IPS-20b (cell line): ENCODE results near the gene JADE2.

Experiments
- H3K27ac ChIP-seq: one replicate; pipeline ENCODE4 v1.5.1; 2013; ENCODE audit warnings: low read length
- H3K27me3 ChIP-seq: 2 replicates; pipeline ENCODE4 v1.6.1; 2013; ENCODE audit warnings: mild to moderate bottlenecking, low read length, inconsistent platforms; ENCODE audit not compliant: insufficient read depth
- H3K36me3 ChIP-seq: 2 replicates; pipeline ENCODE4 v1.6.1; 2013; ENCODE audit warnings: low read depth, mild to moderate bottlenecking, inconsistent platforms, low read length, moderate library complexity; ENCODE audit not compliant: insufficient read depth
- H3K4me1 ChIP-seq: 2 replicates; pipeline ENCODE4 v1.6.1; 2013; ENCODE audit warnings: mild to moderate bottlenecking, control low read depth, inconsistent platforms, low read length, moderate library complexity; ENCODE audit not compliant: insufficient read depth
- H3K4me3 ChIP-seq: 2 replicates; pipeline ENCODE4 v1.5.1; 2013; ENCODE audit warnings: mild to moderate bottlenecking, low read length, inconsistent platforms
- H3K9ac ChIP-seq: 2 replicates; pipeline ENCODE4 v1.6.1; 2013; ENCODE audit warnings: low read depth, mild to moderate bottlenecking, inconsistent platforms, low read length, moderate library complexity
- H3K9me3 ChIP-seq: 2 replicates; pipeline ENCODE4 v1.6.1; 2013; ENCODE audit warnings: mild to moderate bottlenecking, low read depth, low read length, inconsistent platforms; ENCODE audit not compliant: insufficient read depth

Gene JADE2

GRCh38 chr5:134568761-134569695 lies 43.6 kb downstream of the JADE2 start:
- Histone ChIP-seq H3K9me3 (no peaks in the 10 kb centered on the region), H3K36me3 (peaks cover 81% of the 10 kb centered on the region), H3K9ac (no peak overlapping the region), H3K27me3 (no peaks in the 10 kb centered on the region), H3K4me1 (no peaks in the 10 kb centered on the region), H3K27ac (no peak overlapping the region), H3K4me3 (no peak overlapping the region)

DNA sequence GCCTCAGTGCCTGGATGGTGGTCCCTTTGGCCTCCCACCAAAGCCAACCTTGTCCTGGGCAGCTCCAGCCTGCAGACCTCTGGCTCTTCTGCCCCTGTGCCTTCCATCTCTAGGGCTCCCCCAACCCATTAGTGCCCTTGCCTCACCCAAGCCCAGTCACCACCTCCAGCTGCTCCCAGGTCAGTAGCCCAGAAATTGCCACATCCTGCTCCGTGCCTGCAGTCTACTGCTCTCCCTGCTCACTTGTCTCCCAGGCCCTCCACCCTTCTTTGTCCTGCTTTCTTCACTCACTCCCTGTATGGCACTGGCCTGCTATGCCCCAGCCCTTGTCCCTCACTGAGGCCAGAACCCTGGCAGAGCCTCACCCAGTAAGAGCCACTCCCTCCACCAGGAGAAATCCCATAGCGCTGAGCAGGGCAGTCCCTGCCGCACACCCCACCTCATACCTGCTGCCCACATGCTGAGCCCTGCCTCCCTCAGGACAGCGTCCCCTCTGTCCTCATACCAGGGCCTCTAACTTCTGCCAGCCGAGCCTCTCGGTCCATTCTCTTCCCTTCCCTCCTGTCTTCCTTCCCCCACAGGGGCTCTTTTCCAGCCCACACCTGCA lies 44.4 kb downstream of the JADE2 start:
- Histone ChIP-seq H3K9ac (no peak overlapping the region; the same call in 1 of the 2 replicates), H3K36me3 (peaks cover 81% of the 10 kb centered on the region), H3K27ac (no peak overlapping the region), H3K9me3 (no peaks in the 10 kb centered on the region), H3K27me3 (no peaks in the 10 kb centered on the region), H3K4me3 (no peak overlapping the region), H3K4me1 (no peaks in the 10 kb centered on the region)

- H3K9ac ChIP-seq, result no peak overlapping the region; the same call in 1 of the 2 replicates
- H3K4me1 ChIP-seq, result no peaks in the 10 kb centered on the region
- H3K9me3 ChIP-seq, result no peaks in the 10 kb centered on the region
- H3K36me3 ChIP-seq, result peaks cover 81% of the 10 kb centered on the region
- H3K4me3 ChIP-seq, result no peak overlapping the region
- no peak overlapping the region for H3K27ac ChIP-seq
- H3K27me3 ChIP-seq, result no peaks in the 10 kb centered on the region
These were observed 44.9 kb downstream of the JADE2 start for GRCh38 chr5:134570365-134570758.

GRCh38 chr5:134570886-134571285 lies 45.4 kb downstream of the JADE2 start:
- H3K9ac ChIP-seq, result no peak overlapping the region
- no peaks in the 10 kb centered on the region for H3K9me3 ChIP-seq
- no peak overlapping the region for H3K27ac ChIP-seq
- no peak overlapping the region for H3K4me3 ChIP-seq
- no peaks in the 10 kb centered on the region for H3K27me3 ChIP-seq
- H3K4me1 ChIP-seq, result no peaks in the 10 kb centered on the region
- peaks cover 81% of the 10 kb centered on the region for H3K36me3 ChIP-seq

- no peaks in the 10 kb centered on the region for H3K9me3 ChIP-seq
- no peak overlapping the region for H3K27ac ChIP-seq
- no peak overlapping the region for H3K9ac ChIP-seq
- no peak overlapping the region for H3K4me3 ChIP-seq
- no peaks in the 10 kb centered on the region for H3K4me1 ChIP-seq
- H3K36me3 ChIP-seq, result peaks cover 81% of the 10 kb centered on the region
- no peaks in the 10 kb centered on the region for H3K27me3 ChIP-seq
These were observed 46.4 kb downstream of the JADE2 start for GRCh38 chr5:134571693-134572405.

GRCh38 chr5:134572811-134573210 lies 47.3 kb downstream of the JADE2 start:
- no peaks in the 10 kb centered on the region for H3K9me3 ChIP-seq
- peaks cover 76% of the 10 kb centered on the region for H3K36me3 ChIP-seq
- H3K27me3 ChIP-seq, result no peaks in the 10 kb centered on the region
- no peaks in the 10 kb centered on the region for H3K4me1 ChIP-seq
- no peak overlapping the region for H3K4me3 ChIP-seq
- H3K27ac ChIP-seq, result no peak overlapping the region
- H3K9ac ChIP-seq, result no peak overlapping the region

DNA sequence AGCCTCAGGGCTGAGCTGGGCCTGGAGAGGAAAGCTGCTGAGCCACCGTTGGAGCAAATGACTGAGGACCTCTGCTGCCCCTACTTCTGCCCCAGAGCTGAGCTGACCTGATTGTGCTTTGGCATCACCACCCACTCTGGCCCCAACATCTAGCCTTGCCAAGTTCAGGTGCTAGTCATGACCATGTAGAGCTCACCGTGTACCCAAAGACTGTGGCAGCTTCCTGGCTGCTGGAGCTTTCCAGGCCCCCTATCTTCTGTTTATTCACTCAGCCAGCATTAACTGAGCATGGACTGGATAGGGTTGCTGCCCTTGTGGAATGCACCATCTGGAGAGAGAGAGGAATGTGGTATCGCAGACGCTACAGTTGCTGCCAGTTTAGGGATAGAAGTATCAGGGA lies 49.1 kb downstream of the JADE2 start:
- Histone ChIP-seq H3K9ac (no peak overlapping the region), H3K4me3 (no peak overlapping the region), H3K9me3 (no peaks in the 10 kb centered on the region), H3K4me1 (no peaks in the 10 kb centered on the region), H3K36me3 (peaks cover 78% of the 10 kb centered on the region), H3K27ac (no peak overlapping the region), H3K27me3 (no peaks in the 10 kb centered on the region)

DNA sequence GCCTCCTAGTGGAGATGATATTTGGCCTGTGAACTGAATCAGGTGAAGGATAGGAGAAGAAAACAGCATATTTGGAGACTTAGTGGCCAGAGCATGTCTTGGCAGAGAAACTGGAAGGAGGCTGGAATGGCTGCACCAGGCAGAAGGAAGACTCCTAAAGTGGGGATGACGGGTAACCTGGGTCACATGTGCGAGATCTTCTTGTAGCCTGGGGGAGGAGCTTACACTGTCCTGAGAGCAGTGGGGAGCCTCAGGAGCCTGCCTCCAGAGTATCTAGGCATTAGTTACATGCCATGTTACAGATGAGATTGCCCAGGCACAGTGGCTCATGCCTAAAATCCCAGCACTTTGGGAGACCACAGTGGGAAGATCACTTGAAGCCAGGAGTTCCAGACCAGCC lies 49.8 kb downstream of the JADE2 start:
- Histone ChIP-seq H3K36me3 (peaks cover 80% of the 10 kb centered on the region), H3K27me3 (no peaks in the 10 kb centered on the region)

GRCh38 chr5:134576386-134577021 lies 51.0 kb downstream of the JADE2 start:
- Histone ChIP-seq H3K27ac (no peak overlapping the region), H3K4me3 (no peak overlapping the region)

More for the DNA sequence above, 49.8 kb downstream of the JADE2 start:
- H3K4me1 ChIP-seq, result no peaks in the 10 kb centered on the region
- H3K9me3 ChIP-seq, result no peaks in the 10 kb centered on the region
- no peak overlapping the region for H3K9ac ChIP-seq
- H3K4me3 ChIP-seq, result no peak overlapping the region
- no peak overlapping the region for H3K27ac ChIP-seq

DNA sequence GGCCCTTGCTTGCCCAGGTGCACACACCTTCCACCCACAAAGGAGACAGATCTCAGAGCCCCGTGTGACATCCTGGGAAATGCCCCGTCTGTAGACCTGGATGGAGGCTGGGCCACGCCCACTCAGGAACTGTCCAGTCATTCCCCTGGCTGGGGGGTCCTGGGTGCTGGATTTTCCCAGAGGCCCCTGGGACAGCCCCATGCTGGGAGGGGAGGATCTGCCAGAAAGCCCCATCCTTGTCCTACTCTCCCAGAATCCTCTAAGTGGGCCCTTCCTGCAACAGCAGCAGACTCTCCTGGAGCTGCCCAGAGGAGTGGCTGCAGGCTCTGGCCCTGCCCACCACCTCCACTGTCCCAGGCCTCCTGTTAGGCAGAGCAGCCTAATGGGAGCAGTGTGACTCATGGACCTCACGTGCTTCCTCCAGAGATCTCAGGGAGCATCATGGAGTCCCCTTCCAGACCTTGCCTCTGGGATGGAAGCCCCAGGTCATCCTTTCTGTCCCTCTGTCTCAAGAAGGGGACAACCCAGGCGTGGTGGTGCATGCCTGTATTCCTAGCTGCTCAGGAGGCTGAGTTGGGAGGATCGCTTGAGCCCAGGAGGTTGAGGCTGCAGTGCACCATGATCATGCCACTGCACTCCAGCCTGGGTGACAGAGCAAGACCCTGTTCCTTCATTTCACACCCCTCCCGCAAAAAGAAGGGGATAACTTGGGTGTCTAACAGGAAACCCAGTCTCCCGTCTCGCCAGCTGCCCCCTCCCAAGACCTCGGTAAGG lies 51.7 kb downstream of the JADE2 start:
- Histone ChIP-seq H3K9ac (no peak overlapping the region), H3K9me3 (no peaks in the 10 kb centered on the region), H3K4me3 (no peak overlapping the region), H3K27ac (no peak overlapping the region), H3K27me3 (no peaks in the 10 kb centered on the region), H3K36me3 (peaks cover 78% of the 10 kb centered on the region), H3K4me1 (no peaks in the 10 kb centered on the region)

More at GRCh38 chr5:134576386-134577021, 51.0 kb downstream of the JADE2 start:
- Histone ChIP-seq H3K9me3 (no peaks in the 10 kb centered on the region), H3K4me1 (no peaks in the 10 kb centered on the region), H3K36me3 (peaks cover 81% of the 10 kb centered on the region), H3K9ac (no peak overlapping the region), H3K27me3 (no peaks in the 10 kb centered on the region)
